GM21717 (cell line): ENCODE results near the gene MRGPRD.

Experiments
- ATAC-seq: cut with Tn5 transposase; IDR thresholded peaks from one replicate; pipeline ENCODE4 v1.9.1; 2021; ENCODE audit warnings: mild to moderate bottlenecking, moderate library complexity; ENCODE audit not compliant: unreplicated experiment

MRGPRD gene

DNA sequence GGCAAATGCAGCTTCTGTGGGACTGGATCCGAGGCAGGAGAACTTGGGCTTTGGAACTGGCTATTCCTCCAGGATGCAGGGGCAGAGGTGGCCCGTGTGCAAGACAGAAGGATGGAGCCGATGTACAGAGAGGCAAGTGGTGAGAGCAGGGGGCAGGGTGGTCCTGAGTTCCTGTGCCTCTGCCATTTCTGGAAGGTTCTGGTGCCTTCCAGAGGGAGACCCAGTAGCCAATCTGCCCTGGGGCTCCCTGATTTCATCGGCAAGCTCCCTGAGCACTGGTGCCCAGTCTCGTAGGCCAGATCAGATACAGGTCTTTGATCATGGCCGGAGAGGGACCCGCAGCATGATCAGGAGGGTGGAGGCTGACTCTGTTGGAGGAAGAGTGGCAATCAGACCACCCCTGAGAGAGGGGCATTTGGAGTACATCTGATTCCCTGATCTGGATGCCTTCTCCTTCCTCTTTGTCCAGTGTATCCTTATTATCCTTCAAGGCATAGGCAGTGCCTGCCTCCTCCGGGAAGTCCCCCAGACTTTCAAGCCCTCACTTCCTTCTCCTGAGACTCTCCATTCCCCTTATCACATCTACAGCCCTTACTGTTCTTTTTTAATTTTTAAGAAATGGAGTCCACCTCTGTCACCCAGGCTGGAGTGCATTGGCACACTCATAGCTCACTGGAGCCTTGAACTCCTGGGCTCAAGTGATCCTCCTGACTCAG, 9.7 kb downstream of the MRGPRD start:
- ATAC-seq = no peak

DNA sequence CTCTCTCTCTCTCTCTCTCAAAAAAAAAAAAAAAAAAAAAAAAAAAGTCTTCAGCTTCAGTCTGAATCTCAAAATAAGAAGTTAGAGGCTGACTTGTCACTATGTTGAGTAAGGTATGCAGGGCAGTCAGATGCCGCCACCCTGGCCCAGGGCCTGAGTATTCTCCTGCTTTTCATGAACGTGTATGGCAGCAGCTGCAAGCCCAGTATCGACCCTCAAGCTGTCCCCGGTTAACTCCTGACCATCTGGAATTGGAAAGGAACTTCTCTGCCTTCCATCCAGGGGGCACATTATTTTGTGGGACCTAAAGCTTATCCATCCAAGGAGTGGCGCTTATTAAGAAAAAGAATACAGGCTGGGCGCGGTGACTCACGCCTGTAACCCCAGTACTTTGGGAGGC, 11.4 kb downstream of the MRGPRD start:
- ATAC-seq = no peak

DNA sequence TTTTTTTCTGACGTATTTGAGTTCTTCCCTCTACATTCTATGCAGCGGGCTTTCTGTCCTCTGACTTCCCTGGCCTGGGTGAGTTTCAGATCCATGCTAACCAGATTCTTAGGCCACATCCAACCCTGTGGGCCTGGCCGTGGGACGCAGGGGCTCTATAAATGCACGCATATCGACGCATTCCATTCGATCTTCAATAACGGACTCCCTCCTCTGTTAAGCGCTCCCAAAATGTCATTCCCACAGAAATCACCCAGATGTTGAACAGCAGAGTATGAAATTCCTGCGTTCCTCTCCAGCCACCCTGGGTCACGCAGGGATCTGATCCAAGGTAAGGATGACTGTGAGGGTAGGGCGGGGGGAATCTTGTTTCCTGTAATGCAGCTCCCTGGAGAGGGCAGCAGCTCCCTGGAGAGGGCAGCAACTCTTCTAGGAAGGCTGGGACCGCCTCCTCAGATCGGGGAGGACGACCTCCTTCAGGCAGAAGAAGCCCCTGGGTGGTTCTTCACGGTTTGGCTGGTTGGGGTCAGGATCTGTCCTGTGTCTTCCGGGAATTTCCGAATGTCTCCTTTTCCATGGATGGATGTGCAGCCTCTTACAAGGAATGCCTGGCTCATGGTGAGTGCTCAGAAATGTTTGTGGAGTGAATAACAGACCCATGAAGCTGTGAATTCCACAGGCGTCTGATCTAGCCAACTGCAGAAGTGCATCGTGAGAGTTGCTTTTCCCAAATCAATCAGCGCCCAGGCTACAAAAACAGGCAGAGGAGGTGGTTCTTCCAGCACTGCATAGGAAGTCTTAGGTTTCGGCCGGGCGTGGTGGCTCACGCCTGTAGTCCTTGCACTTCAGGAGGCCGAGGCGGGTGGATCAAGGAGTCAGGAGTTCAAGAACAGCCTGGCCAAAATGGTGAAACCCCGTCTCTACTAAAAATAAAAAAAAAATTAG, 12.2 kb downstream of the MRGPRD start:
- no peak for ATAC-seq

DNA sequence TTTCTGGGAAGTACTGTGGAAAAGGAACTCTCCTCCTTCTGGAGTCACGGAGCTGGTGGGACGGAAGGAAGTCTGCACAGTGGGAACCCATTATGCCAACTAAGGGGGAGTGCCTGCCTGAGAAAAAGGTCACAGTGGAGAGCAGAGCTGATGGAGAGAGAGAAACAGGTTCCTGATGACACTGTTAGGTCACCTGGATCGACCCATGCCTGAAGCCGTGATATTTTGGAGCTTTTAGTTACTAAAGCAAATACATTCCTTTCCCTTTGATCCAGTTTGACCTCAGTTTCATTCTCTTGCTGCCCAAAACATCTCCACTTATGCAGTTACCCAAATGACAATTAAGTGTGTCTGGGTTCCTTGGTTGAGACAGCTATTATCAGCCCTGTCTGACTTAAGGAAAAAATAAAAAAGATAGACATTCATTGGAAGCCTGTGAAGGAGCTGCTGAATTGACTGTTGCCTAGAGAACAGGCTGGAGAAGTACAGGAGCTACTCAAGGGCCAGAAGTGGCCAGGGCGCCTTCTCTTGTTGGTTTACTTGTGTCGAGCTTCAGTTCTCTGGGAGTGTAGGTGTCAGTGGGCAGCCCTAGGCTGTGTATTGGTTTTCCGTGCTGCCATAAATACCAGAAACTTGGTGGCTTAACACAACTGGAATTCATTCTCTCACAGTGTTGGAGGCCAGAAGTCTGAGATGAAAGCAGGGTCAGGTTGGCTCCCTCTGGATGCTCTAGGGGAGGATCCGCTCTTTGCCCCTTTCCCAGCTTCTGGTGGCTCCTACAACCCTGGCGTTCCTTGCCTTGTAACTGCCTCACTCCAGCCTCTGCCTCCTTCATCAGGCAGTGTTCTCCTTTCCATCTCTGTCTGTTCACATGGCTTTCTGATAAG, 13.6 kb downstream of the MRGPRD start:
- ATAC-seq = no peak

DNA sequence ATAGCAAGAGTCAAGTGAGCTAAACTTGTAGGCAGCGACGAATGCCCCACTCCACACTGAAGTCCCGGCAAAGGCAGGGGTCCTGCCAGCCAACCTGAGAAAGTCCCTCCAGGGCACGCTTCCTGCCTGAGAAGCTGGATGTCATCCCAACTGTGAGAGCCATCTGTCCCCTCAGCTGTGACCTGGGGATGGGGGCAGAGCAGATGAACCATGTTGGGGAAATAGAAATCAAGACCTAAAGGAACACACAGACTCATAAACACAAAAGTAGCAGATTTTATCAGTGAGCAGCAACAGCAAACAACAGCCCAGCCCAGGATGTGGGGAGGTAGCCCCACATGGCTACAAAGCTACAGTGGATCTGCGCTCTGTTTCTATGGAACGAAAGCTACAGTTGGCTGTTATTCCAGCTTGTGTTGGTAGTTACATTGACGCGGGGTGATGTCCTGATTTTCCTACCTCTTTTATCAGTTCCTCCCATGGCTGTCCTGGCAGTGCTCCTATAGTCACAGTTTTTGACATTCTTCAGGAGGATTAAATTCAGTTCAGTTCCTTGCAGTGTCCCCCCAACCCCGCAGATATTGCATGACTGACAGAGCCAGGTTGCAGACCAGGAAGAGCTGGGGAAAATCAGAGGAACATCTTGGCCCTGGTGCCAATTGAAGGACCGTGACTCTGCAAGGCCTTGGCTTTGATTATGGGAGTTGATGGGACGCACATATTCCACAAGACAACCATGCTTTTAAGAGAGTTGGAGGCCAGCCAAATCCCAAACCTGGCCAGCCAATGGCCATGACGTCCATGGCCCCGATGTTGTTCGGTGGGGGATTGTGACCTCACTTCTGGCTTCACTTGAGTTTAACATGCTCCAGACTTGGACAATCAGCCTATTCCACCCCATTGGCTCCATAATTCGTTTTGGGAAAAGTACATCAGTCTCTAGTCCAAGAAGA, 14.6 kb downstream of the MRGPRD start:
- ATAC-seq = no peak

DNA sequence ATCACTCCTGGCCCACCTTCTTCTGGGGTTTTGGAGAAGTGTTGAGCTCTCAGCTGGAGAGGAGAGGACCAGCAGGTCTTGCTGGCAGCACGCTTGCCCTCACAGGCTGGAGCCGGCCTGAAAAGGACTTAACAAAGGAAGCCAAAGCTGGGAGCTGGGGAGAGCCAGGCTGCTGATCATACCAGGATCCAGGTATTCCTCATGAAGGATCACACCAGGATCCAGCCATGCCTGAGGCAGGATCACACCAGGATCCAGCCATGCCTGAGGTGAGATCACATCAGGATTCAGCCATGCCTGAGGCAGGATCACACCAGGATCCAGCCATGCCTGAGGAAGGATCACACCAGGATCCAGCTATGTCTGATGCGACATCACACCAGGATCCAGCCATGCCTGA, 17.0 kb downstream of the MRGPRD start:
- no peak for ATAC-seq

DNA sequence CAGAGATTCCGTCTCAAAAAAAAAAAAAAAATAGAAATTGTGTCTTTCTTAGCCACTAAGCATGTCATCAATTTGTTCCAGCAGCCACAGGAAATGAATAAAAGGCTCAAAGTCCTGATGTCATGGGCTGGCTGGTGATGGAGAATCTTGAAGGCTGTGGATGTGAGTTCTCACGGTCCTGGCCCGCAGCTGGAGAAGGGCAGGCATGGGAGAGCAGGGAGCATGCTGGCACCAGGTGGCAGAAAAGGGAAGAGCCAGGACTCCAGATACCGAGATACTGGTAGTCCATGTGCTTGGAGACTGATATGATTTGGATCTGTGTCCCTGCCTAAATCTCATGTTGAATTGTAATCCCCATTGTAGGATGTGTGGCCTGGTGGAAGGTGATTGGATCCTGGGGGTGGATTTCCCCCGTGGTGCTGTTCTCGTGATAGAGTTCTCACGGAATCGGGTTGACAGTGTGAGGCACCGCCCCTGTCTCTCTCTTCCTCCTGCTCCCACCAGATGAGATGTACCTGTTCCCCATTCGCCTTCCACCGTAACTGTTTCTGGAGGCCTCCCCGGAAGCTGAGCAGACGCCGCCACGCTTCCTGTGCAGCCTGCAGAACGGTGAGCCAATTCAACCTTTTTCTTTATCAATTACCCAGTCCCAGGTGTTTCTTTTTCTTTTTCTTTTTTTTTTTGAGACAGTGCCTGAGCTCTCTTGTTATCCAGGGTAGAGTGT, 18.1 kb downstream of the MRGPRD start:
- no peak for ATAC-seq

DNA sequence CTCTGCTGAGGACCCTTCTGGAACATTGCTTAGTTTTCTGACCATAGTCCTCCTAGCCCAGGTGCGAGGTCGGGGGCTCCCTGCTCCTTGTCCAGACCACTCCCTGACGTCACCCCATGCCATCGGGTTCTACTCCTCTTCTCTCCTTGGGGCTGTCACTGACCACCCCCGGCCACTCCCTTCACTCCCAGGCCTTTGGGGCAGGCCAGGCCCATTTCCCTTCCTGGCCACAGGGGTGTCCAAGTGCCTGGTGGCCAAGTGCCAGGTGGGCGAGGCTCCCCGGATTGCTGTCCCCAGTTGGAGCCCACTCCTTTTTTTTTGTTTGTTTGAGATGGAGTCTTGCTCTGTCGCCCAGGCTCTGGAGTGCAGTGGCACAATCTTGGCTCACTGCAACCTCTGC, 19.5 kb downstream of the MRGPRD start:
- ATAC-seq = no peak

DNA sequence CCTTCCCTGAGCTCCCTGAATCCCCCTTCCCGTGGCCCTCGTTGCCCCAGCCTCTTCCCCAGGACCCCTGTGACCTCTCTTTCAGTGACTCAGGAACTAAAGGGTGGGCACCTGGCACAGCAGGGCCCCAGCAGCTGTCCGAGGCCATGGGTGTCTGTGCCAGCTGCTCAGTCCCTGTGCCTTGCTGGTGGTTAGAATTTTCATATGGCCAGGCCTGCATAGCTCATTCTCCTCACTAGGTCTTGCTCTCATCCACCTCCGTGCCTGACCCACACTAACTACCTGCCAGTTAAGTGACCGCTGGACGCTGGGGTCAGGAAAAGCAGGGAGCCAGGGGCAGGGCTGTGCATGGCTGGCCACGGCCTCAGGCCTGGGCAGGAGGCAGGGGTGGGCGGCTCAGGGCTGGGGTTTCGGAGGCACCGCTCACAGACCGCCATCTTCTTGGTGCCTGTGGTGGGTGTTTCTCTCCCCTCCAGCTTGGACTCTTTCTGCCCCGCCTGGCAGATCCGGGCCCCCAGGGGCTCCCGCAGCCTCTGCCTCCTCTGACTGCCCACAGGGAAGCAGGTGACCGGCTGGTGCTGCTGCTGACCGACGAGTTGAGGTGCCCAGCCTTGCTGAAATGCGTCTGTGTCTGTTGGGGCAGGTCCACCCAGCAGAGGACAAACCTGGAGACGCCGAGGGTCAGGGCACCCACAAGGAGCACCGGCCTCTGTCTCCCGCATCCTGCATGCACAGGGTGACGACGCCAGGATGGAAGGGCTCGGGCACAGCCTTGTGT, 20.3 kb downstream of the MRGPRD start:
- no peak for ATAC-seq

DNA sequence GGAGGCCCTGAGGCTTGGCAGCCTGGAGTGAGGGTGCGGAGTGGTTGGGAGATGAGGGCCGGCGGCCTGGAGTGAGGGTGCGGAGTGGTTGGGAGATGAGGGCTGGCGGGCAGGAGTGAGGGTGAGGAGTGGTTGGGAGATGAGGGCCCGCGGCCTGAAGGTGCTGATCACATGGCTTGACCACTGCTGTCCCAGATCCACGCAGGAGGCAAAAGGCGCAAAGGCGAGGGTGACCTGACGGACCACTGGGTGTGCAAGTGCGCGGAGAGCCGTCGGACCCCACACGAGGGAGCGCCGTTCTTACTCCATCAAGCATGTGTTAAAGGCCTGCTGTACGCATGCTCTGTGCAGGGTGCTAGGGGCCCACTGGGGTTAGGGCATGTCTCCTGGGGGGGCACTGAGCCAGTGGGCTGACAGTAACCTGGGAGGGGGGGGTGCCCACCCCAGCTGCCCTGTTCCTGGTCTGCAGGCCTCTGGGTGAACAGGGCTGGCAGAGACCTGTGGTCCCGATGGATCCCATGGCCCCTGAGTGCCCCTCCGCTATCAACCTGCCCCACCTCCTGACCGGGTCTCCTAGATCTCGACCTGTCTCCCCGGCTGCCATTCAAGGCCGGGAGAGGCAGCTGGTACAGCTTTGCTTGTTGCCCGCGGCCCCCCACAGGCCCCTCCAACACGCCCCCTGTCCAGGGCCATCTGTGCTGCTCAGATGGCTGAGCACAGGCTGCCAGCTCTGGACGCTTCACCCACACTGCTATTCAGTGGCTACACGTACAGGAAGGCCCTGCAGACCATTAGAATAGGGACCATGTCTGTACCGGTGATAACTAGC, 21.1 kb downstream of the MRGPRD start:
- no peak for ATAC-seq

DNA sequence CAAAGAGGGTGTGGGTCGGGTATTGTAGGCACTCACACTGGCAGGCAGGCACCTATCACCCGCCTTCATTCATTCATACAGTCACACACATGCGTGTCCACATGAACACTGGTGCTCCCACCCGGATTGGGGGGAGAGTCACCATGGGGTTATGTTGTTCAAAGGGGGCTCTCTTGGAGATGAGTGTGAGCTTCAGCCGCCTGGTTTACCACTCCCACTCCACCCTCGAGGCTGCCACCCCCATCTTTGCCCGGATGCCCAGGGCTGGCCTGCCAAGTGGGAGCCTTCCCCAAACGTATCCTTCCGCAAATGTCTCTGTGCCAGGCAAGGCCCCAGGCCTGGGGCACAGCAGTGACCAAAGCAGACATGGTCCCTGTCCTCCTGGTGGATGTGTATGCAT, 22.6 kb downstream of the MRGPRD start:
- ATAC-seq = no peak

DNA sequence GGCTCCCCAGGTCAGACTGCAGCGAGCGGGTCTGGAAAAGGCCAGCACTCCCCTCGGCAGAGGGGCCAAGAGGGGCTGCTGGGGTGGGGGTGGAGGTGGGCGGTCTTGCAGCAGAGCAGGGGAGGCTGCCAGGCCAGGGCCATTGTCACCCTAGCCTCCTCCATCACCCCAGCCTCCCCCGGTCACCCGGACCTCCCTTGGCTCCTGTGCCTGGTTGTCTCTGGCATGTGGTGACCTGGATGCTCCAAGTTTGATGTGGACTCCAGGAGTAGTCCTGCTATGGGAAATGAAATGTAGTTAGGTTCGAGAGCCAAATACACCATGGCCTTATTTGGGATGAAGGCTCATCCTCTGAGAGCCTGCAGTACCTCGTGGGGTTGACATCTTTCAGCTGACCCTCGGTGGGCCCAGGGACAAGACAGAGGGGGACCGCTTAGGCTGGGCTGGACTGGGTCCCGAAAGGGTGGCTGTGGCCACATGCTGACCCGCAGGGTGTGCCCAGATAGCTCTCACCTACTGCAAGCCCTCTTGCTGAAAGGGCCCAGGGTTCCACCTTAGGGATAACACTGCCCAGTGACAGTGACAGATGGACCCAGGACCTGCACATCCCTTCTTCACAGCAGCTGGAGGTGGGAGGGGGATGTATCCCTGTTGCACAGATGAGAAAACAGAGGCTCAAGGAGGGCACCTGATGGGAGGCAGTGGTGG, 24.1 kb downstream of the MRGPRD start:
- no peak for ATAC-seq

DNA sequence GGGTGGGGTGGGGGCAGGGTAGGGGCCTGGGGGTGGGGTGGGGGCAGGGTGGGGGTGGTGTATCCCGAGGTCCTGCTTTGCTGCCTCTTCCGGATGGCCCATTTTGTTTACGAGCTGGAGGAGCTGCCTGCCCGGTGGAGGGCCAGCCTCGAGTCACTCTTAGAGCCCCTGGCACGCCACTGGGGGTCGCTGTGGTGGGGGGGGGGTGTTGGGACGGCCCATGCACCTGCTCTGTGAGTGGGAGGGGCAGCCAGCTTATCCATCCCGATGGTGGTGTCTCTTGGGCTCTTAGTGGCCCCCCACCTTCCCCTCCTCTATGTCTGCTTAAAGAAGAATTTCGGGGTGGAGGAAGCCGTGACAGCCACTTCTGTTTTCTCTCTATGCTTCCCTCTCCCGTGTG, 24.6 kb downstream of the MRGPRD start:
- ATAC-seq = no peak

DNA sequence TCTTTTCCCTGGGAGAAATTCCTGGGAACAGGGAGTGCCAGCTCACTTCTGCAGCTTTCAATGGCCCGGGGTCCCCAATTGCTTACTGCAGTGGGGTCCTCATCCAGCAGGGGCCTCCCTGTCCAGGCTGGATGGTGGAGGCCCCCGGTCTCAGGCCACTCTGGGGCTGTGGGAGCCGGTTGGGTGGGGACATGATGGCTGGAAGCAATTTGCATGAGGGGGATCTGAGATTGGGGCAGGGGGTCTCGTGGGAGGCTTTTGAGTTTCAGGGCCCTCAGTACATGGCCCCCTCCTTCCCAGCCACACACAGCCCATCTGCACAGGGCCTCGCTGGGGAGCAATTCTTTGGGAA, 25.2 kb downstream of the MRGPRD start:
- no peak for ATAC-seq

DNA sequence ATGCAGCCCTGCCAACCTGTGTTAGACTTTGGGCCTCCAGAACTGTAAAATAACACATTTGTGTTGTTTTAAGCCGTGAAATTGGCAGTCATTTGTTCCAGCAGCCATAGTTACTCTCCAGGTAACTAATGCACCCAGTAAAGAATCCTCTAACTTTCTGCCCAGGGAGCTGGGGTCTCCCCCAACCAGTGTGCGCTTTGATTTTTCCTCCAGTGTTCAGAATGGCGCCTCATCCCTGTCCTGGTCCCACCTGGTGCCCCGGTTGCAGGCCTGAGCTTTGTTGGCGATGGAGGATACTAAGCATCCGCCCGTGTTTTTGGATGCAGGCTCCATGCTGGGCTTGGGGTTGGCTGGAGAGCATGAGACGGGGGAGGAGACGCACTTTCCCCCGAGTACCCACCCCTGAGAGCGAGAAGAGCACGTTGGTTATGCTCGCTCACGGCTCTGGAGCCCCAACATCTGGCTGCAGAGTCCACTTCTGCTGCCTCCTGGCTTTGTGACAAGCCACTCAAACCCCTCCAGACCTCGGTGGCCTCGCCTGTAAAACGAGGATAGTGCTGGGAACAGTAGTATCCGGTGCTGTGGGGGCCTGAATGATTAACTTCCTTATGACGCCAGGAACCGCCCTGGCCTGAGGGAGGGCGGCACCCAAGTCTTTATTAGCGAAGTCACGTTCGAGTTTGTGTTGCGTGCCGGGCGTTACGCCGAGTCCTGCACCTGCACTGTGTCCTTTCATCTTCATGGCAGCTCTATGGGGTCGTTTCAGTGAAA, 25.8 kb downstream of the MRGPRD start:
- ATAC-seq = no peak

DNA sequence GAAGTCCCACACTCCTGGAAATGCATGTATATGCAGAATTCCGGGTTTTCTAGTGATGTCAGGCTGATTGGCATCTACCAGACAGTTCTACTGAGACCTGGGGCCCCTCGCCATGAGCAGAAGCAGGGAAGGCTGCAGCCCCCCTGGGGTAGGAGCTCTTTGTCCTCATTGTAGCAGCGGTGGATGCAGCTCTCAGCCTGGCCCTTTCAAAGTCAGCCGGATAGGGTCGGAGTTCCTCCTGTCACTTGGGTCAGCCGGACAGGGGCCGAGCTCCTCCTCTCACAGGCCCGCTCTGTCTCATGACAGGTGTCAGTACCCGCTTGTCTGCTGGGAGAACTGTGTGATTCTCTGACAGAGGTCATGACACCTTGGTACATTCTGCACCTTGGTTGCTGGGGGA, 30.0 kb downstream of the MRGPRD start:
- no peak for ATAC-seq

DNA sequence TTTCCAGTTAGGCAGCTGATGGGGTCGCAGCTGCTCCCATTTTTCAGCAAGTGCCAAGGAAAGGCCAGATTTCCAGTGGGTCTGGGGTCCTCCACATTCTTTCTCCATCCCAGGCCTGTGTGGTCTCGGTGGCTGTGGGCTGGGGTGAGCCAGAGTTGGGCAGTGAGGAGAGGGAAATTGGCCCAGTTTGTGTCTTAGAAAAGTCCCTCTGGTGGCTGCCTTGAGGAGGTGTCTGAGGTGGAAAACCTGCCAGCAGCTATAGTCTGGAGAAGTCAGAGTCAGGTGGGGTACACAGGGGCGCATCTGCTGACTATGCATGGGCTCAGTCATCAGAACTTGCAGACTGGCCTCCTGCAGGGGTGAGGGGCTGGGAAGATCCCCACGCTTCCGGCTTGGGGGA, 30.5 kb downstream of the MRGPRD start:
- no peak for ATAC-seq
